HG03575 (cell line): Measurements from ENCODE around the gene TERT.

Source experiments
- ATAC-seq: cut with Tn5 transposase; IDR thresholded peaks from one replicate; pipeline ENCODE4 v1.9.1; 2021; ENCODE audit not compliant: unreplicated experiment, insufficient number of reproducible peaks, low FRiP score; ENCODE audit errors: extremely low read depth

Gene TERT

GRCh38 chr5:1215320-1216096, 79.4 kb downstream of the TERT start:
- no peak for ATAC-seq

GRCh38 chr5:1214936-1215220, 80.0 kb downstream of the TERT start:
- ATAC-seq: no peak

GRCh38 chr5:1214163-1214935, 80.5 kb downstream of the TERT start:
- no peak for ATAC-seq

GRCh38 chr5:1213508-1214162, 81.2 kb downstream of the TERT start:
- ATAC-seq: no peak

- ATAC-seq: no peak
These were observed 82.0 kb downstream of the TERT start for GRCh38 chr5:1212881-1213280.

- ATAC-seq: no peak
These were observed 82.6 kb downstream of the TERT start for GRCh38 chr5:1212271-1212670.

- ATAC-seq: no peak
These were observed 83.2 kb downstream of the TERT start for GRCh38 chr5:1211701-1212100.

- no peak for ATAC-seq
These were observed 84.0 kb downstream of the TERT start for GRCh38 chr5:1210832-1211251.

- no peak for ATAC-seq
These were observed 84.7 kb downstream of the TERT start for GRCh38 chr5:1209896-1210776.

GRCh38 chr5:1209489-1209852, 85.4 kb downstream of the TERT start:
- no peak for ATAC-seq

GRCh38 chr5:1208743-1209488, 86.0 kb downstream of the TERT start:
- no peak for ATAC-seq

GRCh38 chr5:1208221-1208742, 86.6 kb downstream of the TERT start:
- ATAC-seq: no peak

GRCh38 chr5:1207555-1207954, 87.3 kb downstream of the TERT start:
- ATAC-seq: no peak

- ATAC-seq: no peak
These were observed 88.1 kb downstream of the TERT start for GRCh38 chr5:1206521-1207412.

GRCh38 chr5:1205255-1206180, 89.3 kb downstream of the TERT start:
- ATAC-seq: no peak

GRCh38 chr5:1204693-1205242, 90.1 kb downstream of the TERT start:
- no peak for ATAC-seq
